NCI-H526 treated with DMSO at 0.1 percent for 48 hours (cell line): ENCODE results near the gene MGLL.

Experiments used
- DNase-seq: peaks from one replicate; lab custom pipeline; 2025; lab: John Stamatoyannopoulos, UW

The MGLL gene

GRCh38 chr3:127652246-127652995, 169.9 kb downstream of the MGLL start:
- peak; percentile 21 for DNase-seq

GRCh38 chr3:127651516-127652172, 170.7 kb downstream of the MGLL start:
- no peak for DNase-seq

GRCh38 chr3:127650236-127650635, 172.1 kb downstream of the MGLL start:
- no peak for DNase-seq

GRCh38 chr3:127647845-127648204, 174.5 kb downstream of the MGLL start:
- DNase-seq: no peak

GRCh38 chr3:127647166-127647844, 175.0 kb downstream of the MGLL start:
- DNase-seq: no peak

- DNase-seq: no peak
Measured at GRCh38 chr3:127646501-127647046, 175.7 kb downstream of the MGLL start.

- DNase-seq: no peak
Measured at GRCh38 chr3:127645371-127646015, 176.8 kb downstream of the MGLL start.

GRCh38 chr3:127644641-127645370, 177.5 kb downstream of the MGLL start:
- no peak for DNase-seq

GRCh38 chr3:127640042-127640355, 182.3 kb downstream of the MGLL start:
- DNase-seq: no peak

GRCh38 chr3:127639173-127640041, 182.9 kb downstream of the MGLL start:
- DNase-seq: no peak
